HEK293 (cell line): ENCODE data around the gene BRD3OS.
A peak's percentile ranks its signal among the peaks of the same experiment; 100 is the strongest.

ENCODE experiments used
- CTCF ChIA-PET: fragments of 350-600 bp; formaldehyde crosslinking; extraction: SDS; loops from one replicate; lab custom pipeline; 2021; ENCODE audit warnings: antibody characterized with exemption; lab: Yijun Ruan, JAX
- POLR2A ChIA-PET: fragments of 300-600 bp; formaldehyde crosslinking; extraction: SDS; loops from one replicate; lab custom pipeline; 2020; ENCODE audit warnings: antibody characterized with exemption, inconsistent platforms; lab: Yijun Ruan, JAX
- H3K27ac ChIP-seq: fragments of 200-500 bp; sonication (Bioruptor generic); 2 replicates; pipeline ENCODE4 v1.5.1; 2014; ENCODE audit warnings: low read depth, low read length, control low read depth, inconsistent platforms; ENCODE audit errors: extremely low read depth
- H3K36me3 ChIP-seq, 2 experiments: fragments of 200-500 bp in 1 of 2; sonication (Bioruptor generic) in 1 of 2; 1 replicate in 1 of 2; 2 replicates in 1 of 2; pipeline ENCODE4 v1.5.1; 2014 to 2017; ENCODE audit warnings: inconsistent platforms in 2 of 2, low read length in 2 of 2; ENCODE audit not compliant: control insufficient read depth in 2 of 2, insufficient read depth in 1 of 2
- H3K4me1 ChIP-seq: fragments of 200-500 bp; sonication (Bioruptor generic); 2 replicates; pipeline ENCODE4 v1.5.1; 2014; ENCODE audit warnings: mild to moderate bottlenecking, low read length, inconsistent platforms; ENCODE audit not compliant: control insufficient read depth, insufficient read depth
- H3K4me3 ChIP-seq: 2 replicates; pipeline ENCODE4 v1.5.1; 2011; ENCODE audit warnings: low read depth, mild to moderate bottlenecking, control low read depth, low read length, moderate library complexity
- H3K9me3 ChIP-seq: fragments of 200-500 bp; sonication (Bioruptor generic); 2 replicates; pipeline ENCODE4 v1.5.1; 2014; ENCODE audit warnings: low read depth, low read length, inconsistent platforms; ENCODE audit not compliant: control insufficient read depth, insufficient read depth
- AEBP2 ChIP-seq: fragments of 450-650 bp; formaldehyde crosslinking; IDR thresholded peaks from 2 replicates; pipeline ENCODE4 v1.5.1; 2016; ENCODE audit warnings: missing biosample characterization, missing genetic modification characterization, borderline replicate concordance
- HIC1 ChIP-seq: fragments of 450-650 bp; formaldehyde crosslinking; IDR thresholded peaks from 2 replicates; pipeline ENCODE4 v1.5.1; 2016; ENCODE audit warnings: missing biosample characterization, missing genetic modification characterization
- KLF1 ChIP-seq: fragments of 450-650 bp; formaldehyde crosslinking; IDR thresholded peaks from 2 replicates; pipeline ENCODE4 v1.5.1; 2016; ENCODE audit warnings: missing biosample characterization, missing genetic modification characterization
- MEIS1 ChIP-seq: sonication (generic); formaldehyde crosslinking; IDR thresholded peaks from 2 replicates; pipeline ENCODE4 v1.8.1; 2022; ENCODE audit warnings: missing genetic modification reagents, mild to moderate bottlenecking, borderline replicate concordance
- PRDM4 ChIP-seq: fragments of 450-650 bp; formaldehyde crosslinking; IDR thresholded peaks from 2 replicates; pipeline ENCODE4 v1.5.1; 2017; ENCODE audit warnings: missing biosample characterization, missing genetic modification characterization
- ZIC2 ChIP-seq: fragments of 450-650 bp; formaldehyde crosslinking; IDR thresholded peaks from 2 replicates; pipeline ENCODE4 v1.5.1; 2016; ENCODE audit warnings: missing biosample characterization, missing genetic modification characterization
- ZNF184 ChIP-seq: fragments of 450-650 bp; IDR thresholded peaks from 2 replicates; pipeline ENCODE4 v1.5.1; 2018; ENCODE audit warnings: missing biosample characterization, mild to moderate bottlenecking, missing genetic modification characterization
- ZNF211 ChIP-seq: fragments of 450-650 bp; formaldehyde crosslinking; IDR thresholded peaks from 2 replicates; pipeline ENCODE4 v1.5.1; 2016; ENCODE audit warnings: low read depth, missing biosample characterization, missing genetic modification characterization
- ZNF670 ChIP-seq: fragments of 450-650 bp; formaldehyde crosslinking; IDR thresholded peaks from 2 replicates; pipeline ENCODE4 v1.5.1; 2016; ENCODE audit warnings: missing biosample characterization, missing genetic modification characterization, low read depth
- ZNF692 ChIP-seq: fragments of 450-650 bp; formaldehyde crosslinking; IDR thresholded peaks from 2 replicates; pipeline ENCODE4 v1.5.1; 2016; ENCODE audit warnings: missing biosample characterization, missing genetic modification characterization

The BRD3OS gene

GRCh38 chr9:134053941-134054761 lies 28.9 kb downstream of the BRD3OS start (continued):
- no peak for TF ChIP-seq PRDM4

GRCh38 chr9:134054891-134055811 lies 29.9 kb downstream of the BRD3OS start:
- no peak overlapping the region for H3K27ac ChIP-seq
- no peak overlapping the region for H3K4me3 ChIP-seq
- peaks cover 4 to 45% of the 10 kb centered on the region in 2 experiments; a peak in 2 of 3 replicates for H3K36me3 ChIP-seq
- POLR2A ChIA-PET = interaction anchor here (0.8 kb wide), 1 partner anchor 30 kb away, joined by 3 read pairs; the partner anchor contains the start of gene BRD3OS
- CTCF ChIA-PET = interaction anchor here (0.7 kb wide), 1 partner anchor 12 kb away, joined by 3 read pairs; no protein-coding TSS in a partner anchor
- TF ChIP-seq ZNF670 (tag by site-specific recombination) (no peak), ZIC2 (tag by site-specific recombination) (peak; percentile 81)
- H3K4me1 ChIP-seq = no peaks in the 10 kb centered on the region
- no peaks in the 10 kb centered on the region for H3K9me3 ChIP-seq

GRCh38 chr9:134055981-134056461 lies 30.7 kb downstream of the BRD3OS start:
- Histone ChIP-seq H3K36me3 (peaks cover 4 to 36% of the 10 kb centered on the region in 2 experiments; a peak in 2 of 3 replicates), H3K9me3 (no peaks in the 10 kb centered on the region), H3K27ac (no peak overlapping the region), H3K4me3 (no peak overlapping the region), H3K4me1 (no peaks in the 10 kb centered on the region)
- POLR2A ChIA-PET = no interaction called here
- CTCF ChIA-PET = no interaction called here
- TF ChIP-seq KLF1 (tag by site-specific recombination) = peak; percentile 77
- TF ChIP-seq MEIS1 (CRISPR knock-in tag) = no peak

- no peaks in the 10 kb centered on the region for H3K9me3 ChIP-seq
- TF ChIP-seq ZNF692 (tag by site-specific recombination) = 0 out of 2 replicates have a peak, but pooled peaks have one; percentile 23
- TF ChIP-seq ZNF211 = no peak
- no peak for TF ChIP-seq ZNF184 (tag by site-specific recombination)
- TF ChIP-seq HIC1 = peak; percentile 33; the same call in 1 of the 2 replicates
- no peak for TF ChIP-seq AEBP2 (tag by site-specific recombination)
- H3K4me1 ChIP-seq = no peaks in the 10 kb centered on the region
- H3K36me3 ChIP-seq = peaks cover 3 to 30% of the 10 kb centered on the region in 2 experiments; a peak in 2 of 3 replicates
- H3K27ac ChIP-seq = no peak overlapping the region
- ChIA-PET POLR2A (no interaction called here), CTCF (no interaction called here)
- no peak overlapping the region for H3K4me3 ChIP-seq
Measured at GRCh38 chr9:134056483-134057306, 31.4 kb downstream of the BRD3OS start.
